Stimulated activated CD8-positive, alpha-beta memory T cell treated with anti-CD3 and anti-CD28 coated beads, Interleukin-7, amount 100 ng/mL, for 48 hours (primary cell): ENCODE data around the gene EFNA3.

Experiments
- DNase-seq, 2 donors: peaks; one replicate each; pipeline ENCODE4 v3.0.0-alpha.2; 2020; ENCODE audit warnings: low read depth in 1 of 2; ENCODE audit errors: extremely low read depth in 1 of 2

The EFNA3 gene

DNA sequence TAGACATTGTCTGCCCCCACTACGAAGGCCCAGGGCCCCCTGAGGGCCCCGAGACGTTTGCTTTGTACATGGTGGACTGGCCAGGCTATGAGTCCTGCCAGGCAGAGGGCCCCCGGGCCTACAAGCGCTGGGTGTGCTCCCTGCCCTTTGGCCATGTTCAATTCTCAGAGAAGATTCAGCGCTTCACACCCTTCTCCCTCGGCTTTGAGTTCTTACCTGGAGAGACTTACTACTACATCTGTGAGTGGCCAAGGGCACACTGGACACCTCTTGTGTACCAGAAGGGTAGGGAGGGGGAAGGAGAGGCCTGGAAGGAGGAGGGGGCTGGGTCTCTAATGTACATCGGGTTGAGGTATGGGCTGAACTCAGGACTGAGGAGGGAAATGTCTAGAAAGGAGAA, 11.9 kb upstream of the EFNA3 start:
- no peak for DNase-seq

- no peak for DNase-seq
These were observed 10.0 kb upstream of the EFNA3 start for GRCh38 chr1:155068599-155068998.

DNA sequence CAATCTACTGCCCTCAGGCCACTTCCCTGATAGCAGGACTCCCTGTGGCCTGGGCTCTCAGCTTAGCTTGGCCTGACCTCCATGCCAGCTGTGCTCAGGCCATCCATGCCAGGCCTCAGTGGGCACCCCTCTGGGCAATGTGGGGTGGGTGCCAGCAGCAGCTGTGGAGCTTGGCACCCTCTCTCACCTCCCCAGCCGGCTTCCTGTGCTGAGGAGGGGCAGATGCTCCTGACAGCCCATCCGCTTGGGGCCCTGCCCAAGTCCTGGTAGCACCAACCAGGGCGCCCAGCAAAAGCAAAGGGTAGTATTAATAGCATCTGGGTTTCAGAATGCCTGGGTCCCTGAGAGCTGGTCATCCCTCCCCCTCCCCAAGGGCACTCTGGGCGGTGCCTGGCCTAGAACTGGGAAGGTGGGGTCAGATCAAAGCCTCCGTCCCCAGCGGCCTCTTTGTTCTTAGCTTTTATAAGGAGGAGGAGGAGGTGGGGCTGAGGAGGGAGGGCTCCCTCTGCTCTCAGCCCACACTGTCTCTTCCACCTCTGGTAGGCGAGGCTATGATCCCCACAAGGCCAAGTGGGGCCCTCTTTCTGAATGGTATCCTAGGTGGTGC, 9.0 kb upstream of the EFNA3 start:
- DNase-seq, result no peak

- DNase-seq, result no peak
These were observed 8.4 kb upstream of the EFNA3 start for GRCh38 chr1:155070158-155070621.

DNA sequence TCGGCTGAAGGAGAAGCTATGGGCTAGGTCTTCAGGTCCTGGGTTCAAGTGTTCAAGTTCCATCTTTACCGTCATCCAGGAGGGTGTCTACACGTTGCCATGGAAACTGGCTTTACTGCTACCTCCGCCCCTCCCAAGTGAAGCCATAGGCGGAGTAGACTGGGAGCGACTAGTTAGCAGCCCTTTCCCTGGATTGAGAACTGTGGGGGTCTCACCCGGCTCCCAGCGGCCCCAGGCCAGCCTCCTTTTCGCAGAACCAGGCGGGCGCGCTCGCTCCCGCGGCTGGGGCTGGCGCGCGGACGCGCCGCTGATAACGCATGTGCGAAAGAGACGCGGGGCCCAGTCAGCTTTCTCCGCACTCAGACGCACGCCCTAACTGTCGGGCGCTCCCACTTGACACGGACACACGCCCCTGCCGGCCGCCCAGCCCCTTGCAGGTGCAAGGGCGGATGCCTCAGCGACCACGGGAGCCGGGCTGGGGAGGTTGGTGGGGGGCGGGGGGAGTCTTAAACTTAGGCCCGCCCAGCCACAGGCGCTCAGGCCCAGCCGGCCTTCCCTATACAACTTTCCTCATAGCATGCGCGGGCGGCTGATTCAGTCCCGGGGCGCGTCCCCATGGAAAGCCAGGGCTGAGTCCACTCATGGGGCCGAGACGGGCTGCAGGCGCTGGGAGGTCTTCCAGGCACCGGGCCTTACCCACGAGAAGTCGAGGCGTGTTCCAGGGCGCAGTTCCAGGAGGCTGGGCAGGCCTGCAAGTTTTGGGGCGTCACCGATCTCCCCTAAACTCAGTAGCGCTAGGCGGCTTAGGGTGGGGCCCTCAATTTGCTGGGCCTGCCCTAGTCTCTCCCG, 7.7 kb upstream of the EFNA3 start:
- DNase-seq, result peak; percentile 52 to 67

- no peak for DNase-seq
These were observed 6.9 kb upstream of the EFNA3 start for GRCh38 chr1:155071701-155072100.

DNA sequence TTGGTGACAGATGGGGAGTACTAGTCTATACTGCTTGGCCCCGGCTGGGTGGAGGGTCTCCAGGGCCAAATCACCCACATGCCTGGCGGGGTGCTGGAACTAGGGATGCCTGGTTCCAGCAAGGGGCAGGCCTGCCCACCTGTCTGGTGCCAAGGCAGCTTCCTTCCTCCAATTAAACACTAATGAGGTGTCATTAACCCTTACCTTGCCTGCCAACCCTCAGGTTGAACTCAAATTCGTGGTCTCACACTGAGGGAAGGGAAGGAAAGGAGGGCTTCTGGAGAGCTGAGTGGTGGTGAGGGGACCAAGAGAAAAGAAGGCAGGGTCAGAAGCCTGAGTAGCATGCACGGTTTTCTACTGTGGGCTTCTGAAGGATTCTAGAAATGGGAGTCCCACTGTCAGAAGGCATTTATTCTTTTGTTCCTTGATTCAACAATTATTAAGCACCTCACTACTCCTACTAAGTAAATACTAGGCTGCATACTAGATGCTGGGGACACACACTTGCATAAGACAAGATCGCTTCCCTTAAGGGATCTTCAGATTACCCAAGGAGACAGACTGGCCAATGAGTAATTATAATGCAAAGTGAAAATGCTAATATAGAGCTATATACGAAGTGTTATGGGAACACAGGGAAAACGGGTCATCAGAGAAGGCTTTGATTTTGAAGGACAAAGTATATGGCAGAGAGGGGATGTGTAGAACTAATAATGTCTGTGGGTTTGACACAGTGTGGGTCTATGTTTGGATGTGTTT, 5.9 kb upstream of the EFNA3 start:
- DNase-seq, result no peak

DNA sequence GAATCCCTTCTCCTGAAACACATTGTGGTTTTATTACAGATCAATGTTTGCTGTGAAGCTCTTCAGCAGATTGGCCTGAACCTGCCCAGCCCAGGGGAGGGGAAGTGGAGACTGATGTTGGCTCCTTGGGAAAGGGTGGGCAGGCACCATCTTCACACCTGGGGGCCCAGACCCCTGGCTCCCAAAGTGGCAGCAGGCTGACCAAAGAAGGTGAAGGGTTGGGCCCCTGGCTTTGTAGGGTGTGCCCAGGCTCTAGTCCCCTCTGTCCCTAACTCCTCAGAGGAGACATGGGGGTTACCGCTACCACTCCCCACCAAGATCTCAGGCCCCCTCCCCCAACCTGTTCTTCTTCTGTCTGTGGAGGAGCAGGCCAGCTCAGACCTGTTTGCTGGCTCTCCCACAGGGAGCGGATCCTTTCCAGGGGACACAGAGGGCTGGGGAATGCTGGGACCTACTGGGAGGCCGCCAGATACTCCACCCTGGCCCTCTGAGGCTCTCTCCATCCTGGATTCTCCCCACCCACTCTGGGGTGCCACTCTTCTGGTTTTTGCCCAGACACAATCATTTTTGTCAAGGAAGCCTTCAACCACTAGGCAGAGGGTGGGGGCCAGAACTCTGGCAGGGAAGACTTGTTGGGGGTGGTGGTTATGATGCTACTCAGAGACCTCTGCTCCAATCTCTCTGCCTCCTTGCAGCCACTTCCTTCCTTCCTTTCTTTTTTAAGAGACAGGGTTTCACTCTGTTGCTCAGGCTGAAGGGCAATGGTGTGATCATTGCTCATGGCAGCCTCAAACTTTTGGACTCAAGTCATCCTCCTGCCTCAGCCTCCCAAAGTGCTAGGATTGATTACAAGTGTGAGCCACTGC, 5.0 kb upstream of the EFNA3 start:
- no peak for DNase-seq

DNA sequence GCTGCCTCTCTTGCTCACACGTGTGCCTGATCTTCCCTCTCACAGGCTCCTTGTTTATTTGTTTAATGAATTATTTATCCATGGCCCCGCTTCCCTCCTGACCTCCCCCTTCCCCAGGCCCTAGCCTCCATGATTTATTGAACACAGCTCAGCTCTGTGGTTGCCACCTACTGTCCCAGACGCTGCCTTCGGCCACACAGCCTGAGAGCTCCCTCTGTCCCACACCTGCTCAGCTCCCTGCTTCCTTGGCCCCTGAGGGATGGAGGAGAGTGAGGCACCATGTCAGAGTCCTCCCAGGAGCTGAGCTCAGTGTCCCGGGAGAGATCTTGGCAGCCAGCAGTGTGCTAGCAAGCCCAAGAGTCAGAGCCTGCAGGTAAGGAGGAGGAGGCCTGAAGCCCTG, 3.1 kb upstream of the EFNA3 start:
- no peak for DNase-seq

GRCh38 chr1:155076371-155076770, 2.3 kb upstream of the EFNA3 start:
- no peak for DNase-seq

GRCh38 chr1:155077346-155077745, 1.3 kb upstream of the EFNA3 start:
- DNase-seq, result no peak

DNA sequence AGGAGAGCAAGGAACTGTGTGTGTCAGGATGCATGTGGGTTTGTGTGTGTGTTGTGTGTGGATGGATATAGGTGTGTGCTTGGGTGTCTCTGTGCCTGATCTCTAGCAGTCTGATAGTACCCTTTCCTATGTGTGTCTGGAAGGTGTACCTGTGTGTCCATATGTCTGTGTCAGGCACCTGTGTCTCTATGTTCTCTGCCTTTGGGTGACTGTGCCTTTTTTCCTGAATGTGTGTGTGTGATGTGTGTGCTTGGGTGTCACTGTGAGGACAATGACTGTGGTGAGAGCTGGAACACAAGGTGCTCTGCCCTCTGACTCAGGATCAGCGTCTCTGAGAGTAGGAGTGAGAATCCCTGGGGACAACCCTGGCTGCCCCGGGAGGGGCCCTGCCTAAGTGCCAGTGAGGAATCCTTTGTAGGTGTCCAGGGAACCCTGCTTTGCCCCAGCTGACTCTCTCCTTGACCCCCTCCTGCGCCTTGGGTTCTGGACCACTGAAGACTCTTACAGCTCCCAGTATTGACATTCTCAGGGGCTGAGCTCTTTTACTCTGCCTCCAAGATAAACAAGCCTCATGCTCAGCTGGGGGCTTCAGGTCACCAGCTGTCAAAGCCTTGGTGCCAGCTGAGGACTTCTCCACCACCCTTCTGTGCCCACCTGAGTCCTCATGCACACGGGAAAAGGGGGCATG, 735 bp upstream of the EFNA3 start:
- DNase-seq, result no peak

GRCh38 chr1:155079210-155079486, 511 bp downstream of the EFNA3 start:
- DNase-seq, result no peak

- DNase-seq, result no peak
These were observed 1.1 kb downstream of the EFNA3 start for GRCh38 chr1:155079487-155080311.

DNA sequence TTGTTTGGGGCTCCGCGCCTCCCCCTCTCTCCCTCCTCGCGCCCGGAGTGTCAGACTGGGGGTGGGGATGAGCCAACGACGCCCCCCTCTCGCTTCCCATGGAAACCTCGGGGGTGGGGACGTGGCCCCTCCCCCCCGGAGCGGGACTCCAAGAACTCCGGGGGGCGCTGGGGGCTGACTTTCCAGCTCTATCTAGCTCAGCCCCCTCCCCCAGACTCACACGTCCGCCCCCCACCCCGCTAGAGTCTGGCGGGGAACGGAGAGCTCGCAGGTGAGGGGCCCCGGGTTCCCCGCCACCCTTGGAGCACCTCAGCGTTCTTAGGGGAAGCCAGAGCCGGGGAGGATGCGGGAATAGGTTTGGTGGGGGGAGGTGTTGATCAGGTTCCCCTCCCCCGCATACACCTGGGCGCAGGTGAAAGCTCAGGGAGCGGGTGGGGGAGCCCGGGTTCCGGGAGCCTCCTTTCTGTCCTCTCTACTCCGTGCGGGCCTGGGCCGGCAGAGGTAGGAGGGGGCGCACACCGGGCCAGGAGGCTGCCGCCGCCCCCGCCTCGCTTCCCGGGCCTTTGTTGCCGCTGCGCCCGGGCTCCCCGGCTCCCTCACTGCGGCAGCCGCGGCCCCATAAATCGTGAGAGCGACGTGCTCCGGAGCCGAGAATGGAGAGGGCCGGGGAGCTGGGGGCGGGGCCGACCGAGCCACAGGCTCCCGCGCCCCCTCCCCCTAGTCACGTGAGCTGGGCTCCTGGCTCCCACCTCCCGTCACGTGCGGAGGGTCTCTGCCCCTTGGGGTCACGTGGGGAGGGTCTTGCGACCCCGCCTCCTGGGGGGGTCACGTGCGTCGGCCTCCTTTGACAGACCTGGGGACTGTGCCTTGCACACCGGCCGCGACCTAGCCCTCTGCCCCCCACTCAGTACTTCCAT, 1.9 kb downstream of the EFNA3 start:
- no peak for DNase-seq

GRCh38 chr1:155081472-155082300, 3.0 kb downstream of the EFNA3 start:
- DNase-seq, result no peak

- no peak for DNase-seq
These were observed 3.8 kb downstream of the EFNA3 start for GRCh38 chr1:155082301-155083051.
